Endothelial cell of umbilical vein (primary cell): ENCODE measurements around the gene LRP2. TPM values are rescaled to one million over a fixed set of nuclear protein-coding genes. Genes with fewer than 3 reads are reported as not detected.

ENCODE experiments used
- BruUV-seq: library from RNA; stranded (reverse); fragments of 400-500 nt; replicated peaks from 2 replicates; lab custom pipeline; 2021; lab: Mats Ljungman, UMichigan
- CTCF ChIA-PET: fragments of 300-600, 350-600 bp; sonication (Branson Sonifier 250); formaldehyde crosslinking; loops from one replicate; lab custom pipeline; 2021; ENCODE audit warnings: antibody characterized with exemption, inconsistent platforms; lab: Charles Lee
- POLR2A ChIA-PET: fragments of 300-600, 350-600 bp; sonication (Branson Sonifier 250); formaldehyde crosslinking; loops from one replicate; lab custom pipeline; 2021; ENCODE audit warnings: antibody characterized with exemption, inconsistent platforms; lab: Charles Lee
- DNase-seq: peaks from one replicate; pipeline ENCODE4 v3.0.0-alpha.2; 2011; ENCODE audit warnings: low read depth, low spot score
- FAIRE-seq: peaks from 2 replicates; lab custom pipeline; 2011; peaks lifted over from hg19 to GRCh38; lab: Jason Lieb, UNC
- H2AFZ ChIP-seq: 2 replicates; pipeline ENCODE4 v1.6.0; 2012; ENCODE audit warnings: low read depth, low read length, control low read depth, inconsistent platforms
- H3K27ac ChIP-seq: 2 replicates; pipeline ENCODE4 v1.5.1; 2011; ENCODE audit warnings: low read depth, mild to moderate bottlenecking, control low read depth, low read length, moderate library complexity; ENCODE audit not compliant: insufficient read depth
- H3K27me3 ChIP-seq, 2 experiments: 2 replicates each; pipeline versions ENCODE4 v1.6.0 to v1.6.1; 2011; ENCODE audit warnings: low read length in 2 of 2, mixed read lengths in 1 of 2; ENCODE audit not compliant: control insufficient read depth in 2 of 2, insufficient read depth in 2 of 2
- H3K36me3 ChIP-seq, 2 experiments: 2 replicates in 1 of 2; 3 replicates in 1 of 2; pipeline ENCODE4 v1.5.1; 2011; ENCODE audit warnings: low read length in 2 of 2, mild to moderate bottlenecking in 1 of 2, moderate library complexity in 1 of 2; ENCODE audit not compliant: control insufficient read depth in 2 of 2, insufficient read depth in 2 of 2; ENCODE audit errors: extremely low read depth in 1 of 2
- H3K4me1 ChIP-seq: 3 replicates; pipeline ENCODE4 v1.5.1; 2011; ENCODE audit warnings: mild to moderate bottlenecking, low read length; ENCODE audit not compliant: control insufficient read depth, insufficient read depth; ENCODE audit errors: extremely low read depth
- H3K4me2 ChIP-seq: 2 replicates; pipeline ENCODE4 v1.6.1; 2011; ENCODE audit warnings: low read length, control low read depth, mixed read lengths; ENCODE audit not compliant: insufficient read depth
- H3K4me3 ChIP-seq, 3 experiments: fragments of 200-600 bp in 1 of 3; sonication (generic), shearing (Covaris generic) in 1 of 3; replicated peaks in 1 of 3; 2 replicates each; pipeline ENCODE4 v1.5.1; 2011 to 2016; ENCODE audit warnings: control low read depth in 3 of 3, low read length in 3 of 3, mild to moderate bottlenecking in 2 of 3, inconsistent platforms in 1 of 3, low read depth in 1 of 3, moderate library complexity in 1 of 3; ENCODE audit not compliant: insufficient read depth in 1 of 3
- H3K79me2 ChIP-seq: 2 replicates; pipeline ENCODE4 v1.6.0; 2012; ENCODE audit warnings: low read length, inconsistent platforms; ENCODE audit not compliant: control insufficient read depth, insufficient read depth
- H3K9ac ChIP-seq: replicated peaks from 2 replicates; pipeline ENCODE3; 2011; ENCODE audit warnings: low read length, control low read depth; ENCODE audit not compliant: insufficient read depth; ENCODE audit errors: extremely low read depth
- H3K9me1 ChIP-seq: replicated peaks from 3 replicates; pipeline ENCODE4 v1.6.0; 2011; ENCODE audit warnings: mild to moderate bottlenecking, low read length; ENCODE audit not compliant: control insufficient read depth, insufficient read depth; ENCODE audit errors: extremely low read depth
- H3K9me3 ChIP-seq: replicated peaks from 2 replicates; pipeline ENCODE4 v1.5.1; 2012; ENCODE audit warnings: low read length, inconsistent platforms; ENCODE audit not compliant: control insufficient read depth, insufficient read depth
- H4K20me1 ChIP-seq: replicated peaks from 2 replicates; pipeline ENCODE3; 2011; ENCODE audit warnings: mild to moderate bottlenecking, low read length; ENCODE audit not compliant: control insufficient read depth, insufficient read depth; ENCODE audit errors: extremely low read depth
- EZH2 ChIP-seq: IDR thresholded peaks from 2 replicates; pipeline ENCODE4 v1.6.1; 2012; ENCODE audit warnings: borderline replicate concordance, low read depth, mild to moderate bottlenecking, moderate library complexity, low read length, inconsistent platforms; ENCODE audit not compliant: severe bottlenecking
- GATA2 ChIP-seq: IDR thresholded peaks from 2 replicates; pipeline ENCODE4 v1.7.0; 2011; ENCODE audit warnings: low read depth, mild to moderate bottlenecking, moderate library complexity, mixed read lengths, low read length; ENCODE audit not compliant: insufficient read length, insufficient read depth
- POLR2A ChIP-seq: IDR thresholded peaks from 2 replicates; pipeline ENCODE4 v1.6.1; 2012; ENCODE audit warnings: low read depth, mild to moderate bottlenecking, control low read depth, low read length
- POLR2AphosphoS5 ChIP-seq: IDR thresholded peaks from 2 replicates; pipeline ENCODE4 v1.6.1; 2012; ENCODE audit warnings: low read depth, mild to moderate bottlenecking, control low read depth, low read length, moderate library complexity; ENCODE audit not compliant: insufficient read depth
- dilution Hi-C: fragments of 300-500 bp; cut with MboI; formaldehyde crosslinking; loops from one replicate; pipeline ENCODE4 v1.15.0; 2019; ENCODE audit warnings: low sequenced_read_pairs; ENCODE audit not compliant: extremely low pct_ligation_motif_present
- intact Hi-C: fragments of 100-400 bp; cut with micrococcal nuclease; formaldehyde crosslinking; loops from one replicate; pipeline ENCODE4 v1.10.0; 2022
- polyA plus RNA-seq, 4 experiments: library from polyadenylated mRNA; depleted of rRNA in 3 of 4; stranded (reverse) in 3 of 4; unstranded in 1 of 4; fragments of >200 nt; gene quantifications; 2 replicates each; pipeline versions ENCODE4 v1.2.1 to v1.2.3, GENCODE V29; 2011 to 2012; ENCODE audit warnings: missing spikeins in 1 of 4
- total RNA-seq: library from RNA; stranded (reverse); gene quantifications from 2 replicates; pipeline ENCODE4 v1.2.3, GENCODE V29; 2021
- TF ChIP-seq, protein P1 (sequence below), 2 donors: IDR thresholded peaks; 1 replicate in 1 of 2; 2 replicates in 1 of 2; pipeline ENCODE4 v1.5.1; 2011; ENCODE audit warnings: low read length in 2 of 2, mild to moderate bottlenecking in 2 of 2, moderate library complexity in 2 of 2, control low read depth in 1 of 2, inconsistent platforms in 1 of 2, low read depth in 1 of 2; ENCODE audit not compliant: insufficient read depth in 1 of 2; ENCODE audit errors: extremely low read depth in 1 of 2
- TF ChIP-seq, protein P2 (sequence below): IDR thresholded peaks from 2 replicates; pipeline ENCODE4 v1.6.1; 2011; ENCODE audit not compliant: insufficient read depth, insufficient read length

LRP2 gene
- total and polyA plus RNA-seq, 2 donors (not counting 3 experiments of a cell fraction or from before 2014, with no cell fraction given): not detected

DNA sequence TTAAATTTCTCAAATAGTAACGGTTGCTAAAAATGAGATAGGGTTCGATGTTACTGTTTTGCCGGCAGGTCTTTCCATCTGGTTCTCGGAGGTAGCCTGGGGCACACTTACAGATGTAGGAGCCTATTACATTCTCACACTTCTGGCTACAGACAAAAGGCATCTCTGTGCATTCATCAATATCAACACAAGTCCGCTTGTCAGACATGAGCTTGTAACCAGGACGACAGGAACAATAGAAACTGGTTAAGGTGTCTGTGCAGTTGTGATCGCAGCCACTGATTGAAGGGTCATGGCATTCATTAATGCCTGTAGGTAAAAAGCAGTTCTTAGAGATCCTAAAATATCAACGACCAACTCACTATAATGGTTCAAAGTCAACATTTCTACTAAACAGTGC lies 176.6 kb downstream of the LRP2 start:
- H3K79me2 ChIP-seq: no peaks in the 10 kb centered on the region
- no peaks in the 10 kb centered on the region for H3K27me3 ChIP-seq
- no peak overlapping the region for H3K4me2 ChIP-seq
- H3K9me3 ChIP-seq: no peaks in the 10 kb centered on the region
- TF ChIP-seq, protein P1, sequence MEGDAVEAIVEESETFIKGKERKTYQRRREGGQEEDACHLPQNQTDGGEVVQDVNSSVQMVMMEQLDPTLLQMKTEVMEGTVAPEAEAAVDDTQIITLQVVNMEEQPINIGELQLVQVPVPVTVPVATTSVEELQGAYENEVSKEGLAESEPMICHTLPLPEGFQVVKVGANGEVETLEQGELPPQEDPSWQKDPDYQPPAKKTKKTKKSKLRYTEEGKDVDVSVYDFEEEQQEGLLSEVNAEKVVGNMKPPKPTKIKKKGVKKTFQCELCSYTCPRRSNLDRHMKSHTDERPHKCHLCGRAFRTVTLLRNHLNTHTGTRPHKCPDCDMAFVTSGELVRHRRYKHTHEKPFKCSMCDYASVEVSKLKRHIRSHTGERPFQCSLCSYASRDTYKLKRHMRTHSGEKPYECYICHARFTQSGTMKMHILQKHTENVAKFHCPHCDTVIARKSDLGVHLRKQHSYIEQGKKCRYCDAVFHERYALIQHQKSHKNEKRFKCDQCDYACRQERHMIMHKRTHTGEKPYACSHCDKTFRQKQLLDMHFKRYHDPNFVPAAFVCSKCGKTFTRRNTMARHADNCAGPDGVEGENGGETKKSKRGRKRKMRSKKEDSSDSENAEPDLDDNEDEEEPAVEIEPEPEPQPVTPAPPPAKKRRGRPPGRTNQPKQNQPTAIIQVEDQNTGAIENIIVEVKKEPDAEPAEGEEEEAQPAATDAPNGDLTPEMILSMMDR (IDR thresholded peaks at IDR 0.05; ENCODE audit: extremely low read depth in 1 of 2, insufficient read depth in 1 of 2, low read depth in 1 of 2, low read length in 2 of 2): no peak
- TF ChIP-seq GATA2 (no peak), POLR2AphosphoS5 (no peak), EZH2 (no peak), POLR2A (no peak)
- TF ChIP-seq, protein P2, sequence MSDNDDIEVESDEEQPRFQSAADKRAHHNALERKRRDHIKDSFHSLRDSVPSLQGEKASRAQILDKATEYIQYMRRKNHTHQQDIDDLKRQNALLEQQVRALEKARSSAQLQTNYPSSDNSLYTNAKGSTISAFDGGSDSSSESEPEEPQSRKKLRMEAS: no peak
- FAIRE-seq (no peak), DNase-seq (no peak)
- no peaks in the 10 kb centered on the region for H3K9me1 ChIP-seq
- BruUV-seq: no TSS peak
- ChIA-PET POLR2A (no interaction called here), CTCF (interaction anchor here (0.6 kb wide), 1 partner anchor 54 kb away, joined by 3 read pairs; no protein-coding TSS in a partner anchor)
- H4K20me1 ChIP-seq: no peaks in the 10 kb centered on the region
- intact Hi-C loops (loop anchor here (5.0 kb wide), 1 partner anchor 917 kb away; no protein-coding TSS in a partner anchor), dilution Hi-C loops (no loop called here)
- H3K4me3 ChIP-seq: no peak overlapping the region
- no peak overlapping the region for H2AFZ ChIP-seq
- no peaks in the 10 kb centered on the region for H3K36me3 ChIP-seq
- no peak overlapping the region for H3K27ac ChIP-seq
- H3K9ac ChIP-seq: no peak overlapping the region
- H3K4me1 ChIP-seq: peaks cover 13% of the 10 kb centered on the region
